Measurements from ENCODE around the gene PHB1. TPM values are rescaled to one million over a fixed set of nuclear protein-coding genes. Genes with fewer than 3 reads are reported as not detected.
A peak's percentile ranks its signal among the peaks of the same experiment; 100 is the strongest.

The PHB1 gene
- total RNA-seq, 1 donor from 2014 or later = 136 TPM

- Mint-ChIP-seq H3K4me3 (peak overlapping the region; percentile 87), H3K4me1 (peaks cover 46% of the 10 kb centered on the region), H3K27ac (peak overlapping the region; percentile 92), H3K36me3 (no peaks in the 10 kb centered on the region), H3K27me3 (ENCODE audit: low read depth) (no peaks in the 10 kb centered on the region), H3K9me3 (no peaks in the 10 kb centered on the region)
- no peak for DNase-seq (ENCODE audit: low spot score in 2 of 2, unreplicated experiment in 2 of 2)
- no peak for TF ChIP-seq CTCF (IDR thresholded peaks at IDR 0.05; ENCODE audit: unreplicated experiment)
These were observed 54.5 kb downstream of the PHB1 start for GRCh38 chr17:49359990-49360795.

- H3K27ac Mint-ChIP-seq = no peak overlapping the region
These were observed 55.9 kb downstream of the PHB1 start for GRCh38 chr17:49358641-49359247.

GRCh38 chr17:49357516-49357915 is 57.2 kb downstream of the PHB1 start:
- TF ChIP-seq CTCF (IDR thresholded peaks at IDR 0.05; ENCODE audit: unreplicated experiment) = no peak
- DNase-seq (ENCODE audit: low spot score in 2 of 2, unreplicated experiment in 2 of 2) = no peak
- H3K9me3 Mint-ChIP-seq = peaks cover 4% of the 10 kb centered on the region
- peaks cover 4% of the 10 kb centered on the region for H3K36me3 Mint-ChIP-seq
- H3K27me3 Mint-ChIP-seq (ENCODE audit: low read depth) = no peaks in the 10 kb centered on the region
- peaks cover 42% of the 10 kb centered on the region for H3K4me1 Mint-ChIP-seq
- no peak overlapping the region for H3K27ac Mint-ChIP-seq
- H3K4me3 Mint-ChIP-seq = no peak overlapping the region

More at GRCh38 chr17:49358641-49359247, 55.9 kb downstream of the PHB1 start:
- Mint-ChIP-seq H3K9me3 (no peaks in the 10 kb centered on the region), H3K36me3 (no peaks in the 10 kb centered on the region), H3K4me3 (no peak overlapping the region), H3K27me3 (ENCODE audit: low read depth) (no peaks in the 10 kb centered on the region), H3K4me1 (peaks cover 46% of the 10 kb centered on the region)
- no peak for TF ChIP-seq CTCF (IDR thresholded peaks at IDR 0.05; ENCODE audit: unreplicated experiment)
- DNase-seq (ENCODE audit: low spot score in 2 of 2, unreplicated experiment in 2 of 2) = no peak

GRCh38 chr17:49356320-49356719 is 58.4 kb downstream of the PHB1 start:
- H3K4me1 Mint-ChIP-seq = peaks cover 39% of the 10 kb centered on the region

More at GRCh38 chr17:49356320-49356719, 58.4 kb downstream of the PHB1 start:
- no peak for TF ChIP-seq CTCF (IDR thresholded peaks at IDR 0.05; ENCODE audit: unreplicated experiment)
- H3K27me3 Mint-ChIP-seq (ENCODE audit: low read depth) = no peaks in the 10 kb centered on the region
- H3K4me3 Mint-ChIP-seq = no peak overlapping the region
- DNase-seq (ENCODE audit: low spot score in 2 of 2, unreplicated experiment in 2 of 2) = no peak
- H3K36me3 Mint-ChIP-seq = peaks cover 5% of the 10 kb centered on the region
- H3K9me3 Mint-ChIP-seq = peaks cover 5% of the 10 kb centered on the region
- H3K27ac Mint-ChIP-seq = no peak overlapping the region

Other genes with a start within 250 kb of the PHB1 start
- gene GNGT2, start 204.3 kb downstream of the PHB1 start, total RNA-seq = 0.34 TPM in 1 of 3 replicates, not detected in the others
- 0.51 to 1.3 TPM (median 0.69 TPM) in 3 replicates for gene ABI3, start 204.2 kb downstream of the PHB1 start, total RNA-seq
- 0.25 to 0.40 TPM in 2 of 3 replicates, not detected in the other for gene PHOSPHO1, start 184.1 kb downstream of the PHB1 start, total RNA-seq
- 64.0 to 66.0 TPM (median 64.3 TPM) in 3 replicates for gene ZNF652, start 52.6 kb downstream of the PHB1 start, total RNA-seq
- 14.7 to 16.1 TPM (median 14.9 TPM) in 3 replicates for gene NGFR, start 80.4 kb upstream of the PHB1 start, total RNA-seq
- 0.82 to 0.88 TPM (median 0.83 TPM) in 3 replicates for gene NXPH3, start 161.0 kb upstream of the PHB1 start, total RNA-seq

All from mesothelial cell of epicardium (in vitro differentiated cells).